Endothelial cell of umbilical vein (primary cell): ENCODE measurements around the gene CIAO3. TPM values are rescaled to one million over a fixed set of nuclear protein-coding genes. Genes with fewer than 3 reads are reported as not detected.

ENCODE experiments used
- BruUV-seq: library from RNA; stranded (reverse); fragments of 400-500 nt; replicated peaks from 2 replicates; lab custom pipeline; 2021; lab: Mats Ljungman, UMichigan
- CTCF ChIA-PET: fragments of 300-600, 350-600 bp; sonication (Branson Sonifier 250); formaldehyde crosslinking; loops from one replicate; lab custom pipeline; 2021; ENCODE audit warnings: antibody characterized with exemption, inconsistent platforms; lab: Charles Lee
- POLR2A ChIA-PET: fragments of 300-600, 350-600 bp; sonication (Branson Sonifier 250); formaldehyde crosslinking; loops from one replicate; lab custom pipeline; 2021; ENCODE audit warnings: antibody characterized with exemption, inconsistent platforms; lab: Charles Lee
- DNase-seq: peaks from one replicate; pipeline ENCODE4 v3.0.0-alpha.2; 2011; ENCODE audit warnings: low read depth, low spot score
- FAIRE-seq: peaks from 2 replicates; lab custom pipeline; 2011; peaks lifted over from hg19 to GRCh38; lab: Jason Lieb, UNC
- H2AFZ ChIP-seq: 2 replicates; pipeline ENCODE4 v1.6.0; 2012; ENCODE audit warnings: low read depth, low read length, control low read depth, inconsistent platforms
- H3K27ac ChIP-seq: 2 replicates; pipeline ENCODE4 v1.5.1; 2011; ENCODE audit warnings: low read depth, mild to moderate bottlenecking, control low read depth, low read length, moderate library complexity; ENCODE audit not compliant: insufficient read depth
- H3K27me3 ChIP-seq, 2 experiments: 2 replicates each; pipeline versions ENCODE4 v1.6.0 to v1.6.1; 2011; ENCODE audit warnings: low read length in 2 of 2, mixed read lengths in 1 of 2; ENCODE audit not compliant: control insufficient read depth in 2 of 2, insufficient read depth in 2 of 2
- H3K36me3 ChIP-seq, 2 experiments: 2 replicates in 1 of 2; 3 replicates in 1 of 2; pipeline ENCODE4 v1.5.1; 2011; ENCODE audit warnings: low read length in 2 of 2, mild to moderate bottlenecking in 1 of 2, moderate library complexity in 1 of 2; ENCODE audit not compliant: control insufficient read depth in 2 of 2, insufficient read depth in 2 of 2; ENCODE audit errors: extremely low read depth in 1 of 2
- H3K4me1 ChIP-seq: 3 replicates; pipeline ENCODE4 v1.5.1; 2011; ENCODE audit warnings: mild to moderate bottlenecking, low read length; ENCODE audit not compliant: control insufficient read depth, insufficient read depth; ENCODE audit errors: extremely low read depth
- H3K4me2 ChIP-seq: 2 replicates; pipeline ENCODE4 v1.6.1; 2011; ENCODE audit warnings: low read length, control low read depth, mixed read lengths; ENCODE audit not compliant: insufficient read depth
- H3K4me3 ChIP-seq, 3 experiments: fragments of 200-600 bp in 1 of 3; sonication (generic), shearing (Covaris generic) in 1 of 3; replicated peaks in 1 of 3; 2 replicates each; pipeline ENCODE4 v1.5.1; 2011 to 2016; ENCODE audit warnings: control low read depth in 3 of 3, low read length in 3 of 3, mild to moderate bottlenecking in 2 of 3, inconsistent platforms in 1 of 3, low read depth in 1 of 3, moderate library complexity in 1 of 3; ENCODE audit not compliant: insufficient read depth in 1 of 3
- H3K79me2 ChIP-seq: 2 replicates; pipeline ENCODE4 v1.6.0; 2012; ENCODE audit warnings: low read length, inconsistent platforms; ENCODE audit not compliant: control insufficient read depth, insufficient read depth
- H3K9ac ChIP-seq: replicated peaks from 2 replicates; pipeline ENCODE3; 2011; ENCODE audit warnings: low read length, control low read depth; ENCODE audit not compliant: insufficient read depth; ENCODE audit errors: extremely low read depth
- H3K9me1 ChIP-seq: replicated peaks from 3 replicates; pipeline ENCODE4 v1.6.0; 2011; ENCODE audit warnings: mild to moderate bottlenecking, low read length; ENCODE audit not compliant: control insufficient read depth, insufficient read depth; ENCODE audit errors: extremely low read depth
- H3K9me3 ChIP-seq: replicated peaks from 2 replicates; pipeline ENCODE4 v1.5.1; 2012; ENCODE audit warnings: low read length, inconsistent platforms; ENCODE audit not compliant: control insufficient read depth, insufficient read depth
- H4K20me1 ChIP-seq: replicated peaks from 2 replicates; pipeline ENCODE3; 2011; ENCODE audit warnings: mild to moderate bottlenecking, low read length; ENCODE audit not compliant: control insufficient read depth, insufficient read depth; ENCODE audit errors: extremely low read depth
- CTCF ChIP-seq, 2 donors: IDR thresholded peaks; 1 replicate in 1 of 2; 2 replicates in 1 of 2; pipeline ENCODE4 v1.5.1; 2011; ENCODE audit warnings: low read length in 2 of 2, mild to moderate bottlenecking in 2 of 2, moderate library complexity in 2 of 2, control low read depth in 1 of 2, inconsistent platforms in 1 of 2, low read depth in 1 of 2; ENCODE audit not compliant: insufficient read depth in 1 of 2; ENCODE audit errors: extremely low read depth in 1 of 2
- EZH2 ChIP-seq: IDR thresholded peaks from 2 replicates; pipeline ENCODE4 v1.6.1; 2012; ENCODE audit warnings: borderline replicate concordance, low read depth, mild to moderate bottlenecking, moderate library complexity, low read length, inconsistent platforms; ENCODE audit not compliant: severe bottlenecking
- dilution Hi-C: fragments of 300-500 bp; cut with MboI; formaldehyde crosslinking; loops from one replicate; pipeline ENCODE4 v1.15.0; 2019; ENCODE audit warnings: low sequenced_read_pairs; ENCODE audit not compliant: extremely low pct_ligation_motif_present
- intact Hi-C: fragments of 100-400 bp; cut with micrococcal nuclease; formaldehyde crosslinking; loops from one replicate; pipeline ENCODE4 v1.10.0; 2022
- polyA plus RNA-seq, 4 experiments: library from polyadenylated mRNA; depleted of rRNA in 3 of 4; stranded (reverse) in 3 of 4; unstranded in 1 of 4; fragments of >200 nt; gene quantifications; 2 replicates each; pipeline versions ENCODE4 v1.2.1 to v1.2.3, GENCODE V29; 2011 to 2012; ENCODE audit warnings: missing spikeins in 1 of 4
- total RNA-seq: library from RNA; stranded (reverse); gene quantifications from 2 replicates; pipeline ENCODE4 v1.2.3, GENCODE V29; 2021

The CIAO3 gene
- total and polyA plus RNA-seq, 2 donors (not counting 3 experiments of a cell fraction or from before 2014, with no cell fraction given), result 23.1 to 33.8 TPM

DNA sequence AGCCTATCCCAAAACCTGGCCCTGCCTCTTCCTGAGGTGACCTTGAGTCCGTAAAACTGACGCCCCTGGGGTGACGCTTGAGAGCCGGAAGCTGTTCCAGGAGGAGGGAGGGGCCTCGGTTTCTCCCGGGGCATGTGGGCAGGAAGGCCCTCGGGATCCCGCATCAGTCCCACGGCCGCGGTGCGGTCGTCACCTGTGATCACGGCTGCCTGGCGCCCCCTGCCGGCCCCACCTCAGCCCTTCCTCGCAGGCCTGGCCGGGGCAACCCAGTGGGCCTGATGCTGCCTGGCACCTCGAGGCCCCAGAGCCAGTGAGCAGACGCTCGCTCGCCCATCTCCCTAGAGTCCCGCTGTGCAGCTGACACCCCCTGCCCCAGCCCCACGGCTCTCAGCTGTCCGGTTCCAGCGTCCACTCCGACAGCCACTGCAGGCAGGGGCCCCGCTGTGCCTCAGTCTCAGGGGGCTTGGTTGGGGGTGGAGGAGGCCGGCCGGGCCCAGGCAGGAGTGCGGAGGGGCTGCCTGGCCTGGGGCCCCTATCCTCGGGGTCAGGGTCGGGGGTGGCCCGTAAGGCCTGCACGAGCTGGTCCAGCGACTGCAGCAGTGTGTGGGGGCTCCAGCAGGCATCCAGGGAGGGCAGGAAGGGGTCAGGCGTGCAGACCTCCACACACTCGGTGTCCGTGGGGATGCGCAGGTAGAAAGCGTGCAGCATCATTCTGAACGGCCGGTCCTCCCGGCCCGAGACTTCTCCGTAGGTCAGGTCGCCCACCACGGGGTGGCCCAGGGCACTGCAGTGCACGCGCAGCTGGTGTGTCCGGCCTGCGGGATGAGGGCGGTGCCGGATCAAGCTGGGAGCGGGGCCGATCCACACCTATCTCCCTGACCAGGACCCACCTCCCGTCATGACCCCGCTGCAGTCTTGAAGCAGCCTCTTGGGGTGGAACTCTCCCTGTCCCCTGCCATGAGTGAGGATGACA is 45.1 kb upstream of the CIAO3 start:
- ChIA-PET CTCF (interaction anchor here (0.8 to 5.8 kb wide), 12 partner anchors 9 to 272 kb away, joined by 3 to 67 read pairs (median 6); partner anchors contain the start of genes ANTKMT and METRN), POLR2A (no interaction called here)
- peaks cover 13% of the 10 kb centered on the region for H3K4me1 ChIP-seq
- no peaks in the 10 kb centered on the region for H3K27me3 ChIP-seq
- H3K4me3 ChIP-seq, result no peak overlapping the region
- no peaks in the 10 kb centered on the region for H3K9me1 ChIP-seq
- H3K9ac ChIP-seq, result no peak overlapping the region
- H3K27ac ChIP-seq, result no peak overlapping the region
- no peak for FAIRE-seq
- TF ChIP-seq EZH2 (no peak), CTCF (IDR thresholded peaks at IDR 0.05; ENCODE audit: extremely low read depth in 1 of 2, insufficient read depth in 1 of 2, low read depth in 1 of 2, low read length in 2 of 2) (peak; percentile 74 to 86)
- dilution Hi-C loops (no loop called here), intact Hi-C loops (loop anchor here (1.0 to 5.0 kb wide), 2 partner anchors 44 to 75 kb away; partner anchors contain the start of gene CIAO3)
- DNase-seq, result peak; percentile 26
- peaks cover 2 to 6% of the 10 kb centered on the region in 2 experiments for H3K36me3 ChIP-seq
- BruUV-seq, result no TSS peak
- no peak overlapping the region for H2AFZ ChIP-seq
- no peak overlapping the region for H3K4me2 ChIP-seq
- H4K20me1 ChIP-seq, result no peaks in the 10 kb centered on the region
- H3K9me3 ChIP-seq, result no peaks in the 10 kb centered on the region
- H3K79me2 ChIP-seq, result peaks cover 26% of the 10 kb centered on the region
